ENCODE measurements around the gene IL4I1. TPM values are rescaled to one million over a fixed set of nuclear protein-coding genes. Genes with fewer than 3 reads are reported as not detected.
A peak's percentile ranks its signal among the peaks of the same experiment; 100 is the strongest.

The IL4I1 gene
- polyA plus RNA-seq, 1 of the 3 experiments (the other 2 are of a cell fraction) = 0.35 TPM

- H3K4me2 ChIP-seq = peak overlapping the region; percentile 94; the same call in 1 of the 2 replicates
- no peaks in the 10 kb centered on the region for H3K9me3 ChIP-seq
- no peak for DNase-seq
- ChIA-PET POLR2A (interaction anchor here (1.9 to 2.1 kb wide), 2 partner anchors 54 to 61 kb away, joined by 7 to 8 read pairs; partner anchors contain the start of gene AKT1S1), CTCF (interaction anchor here (1.2 to 3.5 kb wide), 2 partner anchors 7 to 205 kb away, joined by 3 to 23 read pairs; no protein-coding TSS in a partner anchor)
- H3K4me1 ChIP-seq (ENCODE audit: control insufficient read depth in 1 of 2, insufficient read depth in 2 of 2, low read depth in 1 of 2, low read length in 1 of 2) = peaks cover 7 to 10% of the 10 kb centered on the region in 2 experiments; a peak in 2 of 4 replicates
- H4K20me1 ChIP-seq (ENCODE audit: insufficient read depth) = 0 out of 2 replicates have a peak, but pooled peaks cover 11% of the 10 kb centered on the region
- H3K4me3 ChIP-seq (ENCODE audit: low read depth in 2 of 2, low read length in 1 of 2) = peak overlapping the region; percentile 38 to 100; a peak in 3 of 4 replicates
- TF ChIP-seq RXRA (IDR thresholded peaks at IDR 0.05; ENCODE audit: borderline replicate concordance, low read depth) (no peak), USF1 (IDR thresholded peaks at IDR 0.05; ENCODE audit: borderline replicate concordance, low read depth) (no peak), PBX3 (IDR thresholded peaks at IDR 0.05) (no peak), NFIC (IDR thresholded peaks at IDR 0.05; ENCODE audit: borderline replicate concordance) (no peak), RCOR1 (IDR thresholded peaks at IDR 0.05; ENCODE audit: low read length) (no peak), FOXJ3 (CRISPR knock-in tag; IDR thresholded peaks at IDR 0.05) (no peak), MXI1 (IDR thresholded peaks at IDR 0.05; ENCODE audit: low read depth, low read length) (no peak), RAD21 (IDR thresholded peaks at IDR 0.05; ENCODE audit: low read length) (no peak), SIN3A (IDR thresholded peaks at IDR 0.05; ENCODE audit: borderline replicate concordance, low read depth, low read length) (no peak)
- H3K27ac ChIP-seq (ENCODE audit: low read depth in 2 of 2, low read length in 1 of 2) = peak overlapping the region in 1 of 2 experiments; percentile 94; a peak in 2 of 4 replicates
- peaks cover 18% of the 10 kb centered on the region for H3F3A ChIP-seq (replicated peaks; ENCODE audit: insufficient read depth)
- H3K9ac ChIP-seq = no peak overlapping the region
- peak overlapping the region; percentile 99; the same call in 1 of the 2 replicates for H2AFZ ChIP-seq (ENCODE audit: low read depth)
- peaks cover 3 to 34% of the 10 kb centered on the region in 2 experiments for H3K36me3 ChIP-seq (replicated peaks in 1 of 2; ENCODE audit: control insufficient read depth in 1 of 2, insufficient read depth in 2 of 2, low read length in 1 of 2)
- H3K27me3 ChIP-seq (ENCODE audit: insufficient read depth) = no peaks in the 10 kb centered on the region
- no peaks in the 10 kb centered on the region for H3K9me2 ChIP-seq
- H3K79me2 ChIP-seq (ENCODE audit: insufficient read depth) = peaks cover 38% of the 10 kb centered on the region
- WGBS (ENCODE audit: low lambda C conversion rate) = 91% methylated on average over 15 of the region's 15 CpGs
Measured at GRCh38 chr19:49930483-49931011, 33.9 kb upstream of the IL4I1 start.

- Histone ChIP-seq H3K79me2 (ENCODE audit: insufficient read depth) (peaks cover 45% of the 10 kb centered on the region), H3K4me3 (ENCODE audit: low read depth in 2 of 2, low read length in 1 of 2) (peak overlapping the region; percentile 76 to 100), H3K9ac (peak overlapping the region; percentile 98), H3K27me3 (ENCODE audit: insufficient read depth) (no peaks in the 10 kb centered on the region), H3K9me2 (no peaks in the 10 kb centered on the region), H3K9me3 (no peaks in the 10 kb centered on the region), H4K20me1 (ENCODE audit: insufficient read depth) (0 out of 2 replicates have a peak, but pooled peaks cover 11% of the 10 kb centered on the region), H3K36me3 (replicated peaks in 1 of 2; ENCODE audit: control insufficient read depth in 1 of 2, insufficient read depth in 2 of 2, low read length in 1 of 2) (peaks cover 3 to 37% of the 10 kb centered on the region in 2 experiments), H3K27ac (ENCODE audit: low read depth in 2 of 2, low read length in 1 of 2) (peak overlapping the region; percentile 94 to 95), H3K4me1 (ENCODE audit: control insufficient read depth in 1 of 2, insufficient read depth in 2 of 2, low read depth in 1 of 2, low read length in 1 of 2) (peaks cover 7 to 10% of the 10 kb centered on the region in 2 experiments; a peak in 2 of 4 replicates), H2AFZ (ENCODE audit: low read depth) (peak overlapping the region; percentile 99; the same call in 1 of the 2 replicates), H3F3A (replicated peaks; ENCODE audit: insufficient read depth) (peaks cover 18% of the 10 kb centered on the region), H3K4me2 (peak overlapping the region; percentile 94)
- peak; percentile 95 for DNase-seq
- ChIA-PET POLR2A (interaction anchor here (0.7 to 2.1 kb wide), 6 partner anchors 9 to 254 kb away, joined by 3 to 8 read pairs (median 3); partner anchors contain the start of gene AKT1S1), CTCF (interaction anchor here (1.2 to 3.5 kb wide), 3 partner anchors 8 to 206 kb away, joined by 3 to 23 read pairs (median 4); no protein-coding TSS in a partner anchor)
- 3% methylated on average over 41 of the region's 43 CpGs for WGBS (ENCODE audit: low lambda C conversion rate)
- TF ChIP-seq ELF1 (IDR thresholded peaks at IDR 0.05) (no peak), PBX3 (IDR thresholded peaks at IDR 0.05) (peak; percentile 97), JUND (IDR thresholded peaks at IDR 0.05) (no peak), POLR2AphosphoS5 (IDR thresholded peaks at IDR 0.05; ENCODE audit: low read depth, low read length) (peak; percentile 46; the same call in 1 of the 2 replicates), NFIC (IDR thresholded peaks at IDR 0.05; ENCODE audit: borderline replicate concordance) (no peak; the same call in 1 of the 2 replicates), CHD2 (IDR thresholded peaks at IDR 0.05; ENCODE audit: low read length, partially characterized antibody) (peak; percentile 38), MEF2A (IDR thresholded peaks at IDR 0.05; ENCODE audit: borderline replicate concordance, low read depth) (no peak), MXI1 (IDR thresholded peaks at IDR 0.05; ENCODE audit: low read depth, low read length) (peak; percentile 57; the same call in 1 of the 2 replicates), IRF3 (IDR thresholded peaks at IDR 0.05; ENCODE audit: low read depth, low read length) (no peak), TEAD4 (IDR thresholded peaks at IDR 0.05; ENCODE audit: borderline replicate concordance, insufficient read depth) (no peak), MAX (IDR thresholded peaks at IDR 0.05; ENCODE audit: low read depth) (peak; percentile 88), FOSL2 (IDR thresholded peaks at IDR 0.05; ENCODE audit: borderline replicate concordance, low read depth) (no peak)
Measured at GRCh38 chr19:49929611-49930482, 33.2 kb upstream of the IL4I1 start.
